HG03469 (cell line): ENCODE results near the gene PEBP1.
"Not testable (repeated sequence)": the region's sequence is repeated elsewhere in the genome, so short reads cannot be mapped to it uniquely, and the experiment has no call there.

Experiments used
- ATAC-seq: cut with Tn5 transposase; IDR thresholded peaks from one replicate; pipeline ENCODE4 v1.9.1; 2021; ENCODE audit warnings: mild to moderate bottlenecking, moderate library complexity, moderate number of reproducible peaks; ENCODE audit not compliant: unreplicated experiment

PEBP1 gene

GRCh38 chr12:118129436-118129835, 6.5 kb upstream of the PEBP1 start:
- not testable (repeated sequence) for ATAC-seq

DNA sequence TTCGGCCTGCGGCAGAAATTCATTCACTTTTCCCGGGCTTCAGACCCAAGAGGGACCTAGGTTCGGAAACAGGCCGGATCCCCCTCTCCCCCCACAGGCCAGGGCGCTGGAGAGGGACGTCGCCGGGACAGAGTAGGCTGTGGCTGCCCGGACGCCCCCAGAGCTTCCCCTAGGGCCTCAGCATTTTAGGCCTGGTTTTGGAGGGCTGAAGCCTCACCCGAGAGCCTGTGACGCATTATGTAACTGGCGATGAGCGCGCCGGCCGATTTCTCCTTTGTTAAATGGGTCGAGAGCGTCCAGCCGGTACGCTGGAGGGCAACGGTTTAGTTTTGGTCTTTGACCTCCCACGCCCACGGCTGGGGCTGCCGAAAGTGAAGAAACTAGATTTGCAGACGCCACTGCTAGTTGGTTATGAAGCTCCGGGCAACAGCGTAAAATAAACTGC, 657 bp downstream of the PEBP1 start:
- peak; percentile 18 for ATAC-seq

GRCh38 chr12:118137148-118137678, 1.3 kb downstream of the PEBP1 start:
- no peak for ATAC-seq

DNA sequence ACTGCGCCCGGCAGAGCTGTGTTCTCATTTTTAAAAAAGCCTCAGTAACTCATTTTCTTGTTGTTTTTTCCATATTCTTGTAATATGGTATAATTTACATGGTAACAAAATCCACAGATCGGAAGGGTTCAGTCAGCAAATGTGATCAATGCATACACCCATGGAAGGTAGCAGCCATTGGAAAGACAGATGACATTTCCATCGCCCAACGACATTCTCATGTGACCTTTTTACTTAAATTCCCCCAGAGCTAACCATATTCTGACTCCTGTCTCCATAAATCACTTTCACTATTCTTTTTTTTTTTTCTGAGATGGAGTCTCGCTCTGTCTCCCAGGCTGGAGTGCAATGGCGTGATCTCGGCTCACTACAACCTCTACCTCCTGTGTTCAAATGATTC, 4.9 kb downstream of the PEBP1 start:
- no peak for ATAC-seq

- ATAC-seq = no peak
These were observed 8.6 kb downstream of the PEBP1 start for GRCh38 chr12:118144499-118144898.

- ATAC-seq = no peak
These were observed 9.3 kb downstream of the PEBP1 start for GRCh38 chr12:118145113-118145797.

- ATAC-seq = no peak
These were observed 9.9 kb downstream of the PEBP1 start for GRCh38 chr12:118145798-118146156.

GRCh38 chr12:118148287-118148686, 12.4 kb downstream of the PEBP1 start:
- ATAC-seq = no peak

DNA sequence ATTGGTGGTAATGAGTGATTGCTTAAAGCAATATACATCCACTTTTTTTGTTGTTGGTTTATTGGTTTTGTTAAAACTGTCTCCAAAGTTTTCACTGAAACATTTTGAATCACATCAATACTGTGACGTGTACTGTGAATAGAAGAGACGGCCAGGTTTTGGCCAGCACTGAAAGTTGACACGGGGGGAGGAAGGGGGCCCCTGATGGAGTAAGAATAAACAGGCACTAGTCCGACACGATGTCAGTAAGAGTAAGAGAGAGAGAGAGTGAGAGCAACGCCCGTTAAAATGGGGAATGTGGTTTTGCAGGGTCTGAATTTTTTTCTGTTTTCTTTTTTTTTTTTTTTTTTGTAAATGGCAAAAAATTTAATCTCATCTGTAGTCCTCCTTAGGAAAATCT, 14.7 kb downstream of the PEBP1 start:
- ATAC-seq = no peak

DNA sequence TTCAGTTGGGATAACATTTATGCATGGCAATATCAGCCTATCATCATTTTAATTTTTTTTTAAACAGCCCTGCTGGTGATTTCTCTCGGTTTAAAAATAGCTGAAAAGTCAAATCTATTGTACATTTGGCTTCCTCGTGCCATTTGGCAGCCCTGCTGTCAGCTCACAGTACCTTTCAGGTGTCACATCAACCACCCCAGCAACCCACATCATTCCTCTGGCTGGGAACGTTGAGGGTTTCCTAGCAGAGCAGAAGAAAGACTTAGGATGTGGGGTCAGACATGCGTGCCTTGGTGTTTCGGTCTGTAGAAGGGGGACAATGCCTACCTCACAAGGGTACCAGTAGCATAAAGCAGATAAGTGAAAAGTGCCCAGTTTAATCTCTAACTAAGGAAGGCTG, 15.8 kb downstream of the PEBP1 start:
- no peak for ATAC-seq

DNA sequence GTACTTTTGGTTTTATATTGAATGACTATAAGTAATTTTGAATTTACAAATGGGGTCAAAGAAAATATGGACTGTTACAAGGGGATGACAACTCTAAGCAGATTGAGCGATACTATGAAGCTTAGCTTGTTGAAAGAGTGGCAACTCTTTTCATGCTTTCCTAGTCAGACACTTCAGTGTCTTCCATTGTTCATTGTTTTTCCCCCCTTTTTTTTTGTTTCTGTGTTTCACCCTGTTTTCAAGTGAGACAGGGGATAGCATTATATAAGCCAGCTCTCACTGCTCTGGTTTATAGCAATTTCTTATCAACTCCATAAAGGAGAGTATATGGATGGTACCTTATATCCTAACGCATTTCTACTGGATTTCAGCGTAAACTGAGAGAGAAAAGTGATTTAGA, 24.6 kb downstream of the PEBP1 start:
- ATAC-seq = no peak

DNA sequence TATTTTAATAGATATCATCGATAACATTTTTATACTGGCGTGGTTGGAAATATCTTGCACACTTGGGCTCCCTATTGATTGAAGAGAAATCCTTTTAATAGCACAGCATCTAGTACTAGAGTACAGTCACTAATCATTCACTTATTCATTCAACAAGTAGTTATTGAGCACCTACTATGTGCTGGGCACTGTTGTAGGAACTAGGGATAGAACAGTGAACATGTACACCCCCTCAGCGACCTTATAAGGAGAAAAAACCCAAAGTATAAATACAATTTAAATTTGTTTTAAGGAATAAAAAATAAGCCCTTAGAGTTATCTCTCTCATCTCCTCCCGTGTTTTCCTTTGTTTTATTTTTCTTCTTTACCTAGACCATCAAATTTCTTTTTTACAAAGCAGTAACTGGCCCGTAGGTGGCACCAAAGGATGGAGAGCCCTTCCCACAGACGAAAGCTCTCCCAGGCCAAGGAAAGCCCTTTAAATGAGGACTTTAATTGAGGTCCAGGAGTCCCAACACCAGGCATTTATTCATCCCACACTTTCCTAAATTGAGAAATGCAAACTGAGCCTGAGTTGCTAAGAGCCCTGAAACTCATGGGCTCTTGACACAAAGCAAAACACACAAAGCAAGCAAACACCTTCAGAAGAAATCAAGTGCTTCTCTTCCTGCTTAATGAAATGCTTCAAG, 29.0 kb downstream of the PEBP1 start:
- no peak for ATAC-seq

- peak; percentile 93 for ATAC-seq
These were observed 31.0 kb downstream of the PEBP1 start for GRCh38 chr12:118166946-118167345.

DNA sequence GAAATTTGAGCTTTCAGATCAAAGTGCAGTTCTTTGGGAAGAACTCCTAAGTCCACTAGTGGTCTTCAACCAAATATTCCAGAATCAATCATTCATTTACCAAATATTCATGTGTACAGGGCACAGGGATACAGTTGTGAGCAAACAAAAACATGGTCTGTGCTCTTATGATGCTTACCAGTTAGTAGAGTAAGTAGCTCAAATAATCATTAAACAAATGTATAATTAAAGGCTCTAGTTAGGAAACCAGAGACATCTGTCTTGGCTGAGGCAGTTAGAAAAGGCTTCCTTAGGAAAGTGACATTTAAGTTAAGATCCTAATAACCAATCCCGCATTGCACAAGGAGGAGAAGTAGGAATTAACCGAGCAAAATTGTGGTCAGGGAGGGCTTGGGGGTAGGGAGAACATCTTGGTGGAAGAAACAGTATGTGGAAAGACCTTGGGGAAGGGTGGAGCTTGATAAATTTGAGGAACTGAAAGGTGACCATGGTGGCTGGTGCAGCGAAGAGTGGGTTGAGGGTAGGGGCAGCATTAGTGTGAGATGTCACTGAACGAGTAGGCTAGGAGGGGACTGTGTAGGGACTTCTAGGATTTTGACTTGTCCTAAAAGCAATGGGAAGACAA, 40.0 kb downstream of the PEBP1 start:
- peak; percentile 69 for ATAC-seq

- ATAC-seq = no peak
These were observed 47.2 kb downstream of the PEBP1 start for GRCh38 chr12:118183155-118183554.

DNA sequence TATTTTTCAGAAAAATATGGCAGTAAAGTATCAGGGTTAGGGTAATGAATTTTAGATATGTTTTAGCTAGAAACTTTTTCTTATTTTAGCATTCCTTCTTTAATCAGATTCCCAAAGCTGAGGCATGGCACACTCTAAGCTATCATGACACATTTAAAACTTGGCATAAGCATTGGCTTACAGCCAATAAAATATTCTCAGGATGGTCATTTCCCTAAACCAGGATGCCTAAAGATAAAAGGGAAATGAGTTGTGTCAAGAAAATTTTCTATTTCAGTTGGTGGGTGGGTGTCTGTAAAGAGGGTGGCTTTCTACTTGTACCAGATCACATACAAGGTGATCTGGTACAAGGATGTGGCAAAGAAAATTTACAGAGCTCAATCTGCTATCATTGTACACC, 47.8 kb downstream of the PEBP1 start:
- no peak for ATAC-seq

GRCh38 chr12:118185602-118186397, 49.9 kb downstream of the PEBP1 start:
- ATAC-seq = no peak

- ATAC-seq = no peak
These were observed 52.0 kb downstream of the PEBP1 start for GRCh38 chr12:118187751-118188435.

- ATAC-seq = no peak
These were observed 52.9 kb downstream of the PEBP1 start for GRCh38 chr12:118188690-118189371.

GRCh38 chr12:118189741-118190191, 53.8 kb downstream of the PEBP1 start:
- no peak for ATAC-seq
